ENCODE results near the gene ETV3.

GRCh38 chr1:157186281-157186992 lies 48.2 kb upstream of the ETV3 start:
- TF ChIP-seq EZH2 (IDR thresholded peaks at IDR 0.05; ENCODE audit: insufficient read depth, poor library complexity, severe bottlenecking) = no peak
- no peak for TF ChIP-seq EZH2phosphoT487 (IDR thresholded peaks at IDR 0.05; ENCODE audit: insufficient read depth, low read depth)

Data from GM23248 (cell line).